Stomach (tissue), 9 donors: ENCODE results near the gene CLEC2L. TPM values are rescaled to one million over a fixed set of nuclear protein-coding genes. Genes with fewer than 3 reads are reported as not detected.

Experiments
- DNase-seq, 2 donors: peaks; one replicate each; pipeline versions ENCODE4 v3.0.0 to v3.0.0-alpha.2; 2013 to 2019
- H3K27ac ChIP-seq, 5 donors: fragments of 200-600 bp in 4 of 5; sonication (generic) in 4 of 5; one replicate each; pipeline ENCODE4 v1.5.1; 2013 to 2019; ENCODE audit warnings: mild to moderate bottlenecking in 1 of 5, moderate library complexity in 1 of 5
- H3K27me3 ChIP-seq, 3 donors: fragments of 200-600 bp; sonication (generic); one replicate each; pipeline ENCODE4 v1.5.1; 2017 to 2019; ENCODE audit warnings: mixed run types in 1 of 3
- H3K36me3 ChIP-seq, 4 donors: fragments of 200-600 bp; sonication (generic); 1 replicate in 3 of 4; 2 replicates in 1 of 4; pipeline ENCODE4 v1.5.1; 2016 to 2019
- H3K4me1 ChIP-seq, 4 donors: fragments of 200-600 bp; sonication (generic); one replicate each; pipeline ENCODE4 v1.5.1; 2016 to 2019
- H3K4me3 ChIP-seq, 4 donors: fragments of 200-600 bp; sonication (generic) in 3 of 4; one replicate each; pipeline ENCODE4 v1.5.1; 2016 to 2019; ENCODE audit warnings: mild to moderate bottlenecking in 1 of 4
- H3K9me3 ChIP-seq, 4 donors: fragments of 200-600 bp; sonication (generic); one replicate each; pipeline ENCODE4 v1.5.1; 2016 to 2019
- EP300 ChIP-seq: sonication (generic); formaldehyde crosslinking; IDR thresholded peaks from one replicate; pipeline ENCODE4 v1.6.1; 2017; ENCODE audit warnings: antibody characterized with exemption
- POLR2A ChIP-seq, 4 donors: fragments of 450-650 bp; IDR thresholded peaks; one replicate each; pipeline ENCODE4 v1.6.1; 2016; ENCODE audit warnings: antibody characterized with exemption in 4 of 4, control low read depth in 2 of 4, mild to moderate bottlenecking in 1 of 4, moderate library complexity in 1 of 4
- POLR2AphosphoS5 ChIP-seq, 3 donors: sonication (generic); formaldehyde crosslinking; IDR thresholded peaks; one replicate each; pipeline ENCODE4 v1.6.1; 2016; ENCODE audit warnings: antibody characterized with exemption in 3 of 3
- WGBS, 5 donors: extraction: QIAGEN DNeasy Blood & Tissue Kit in 3 of 5; methylation state at CpG; one replicate each; pipeline versions ENCODE4 v1.1.5 to v1.1.7; 2013 to 2018; 5-methylcytosine and 5-hydroxymethylcytosine counted together
- intact Hi-C: fragments of 100-400 bp; cut with DNase I; formaldehyde crosslinking; loops from one replicate; pipeline ENCODE4 v1.15.1; 2023; ENCODE audit warnings: low total_unique reads
- polyA plus RNA-seq, 3 donors: library from polyadenylated mRNA; stranded (reverse); fragments of 200-250 nt; gene quantifications; one replicate each; pipeline ENCODE4 v1.2.3, GENCODE V29; 2013
- total RNA-seq, 5 donors: library from RNA; depleted of rRNA; stranded (reverse); fragments of >200 nt; gene quantifications; one replicate each; pipeline versions ENCODE4 v1.1.0 to v1.2.3, GENCODE V29; 2014 to 2016
- TF ChIP-seq, protein P1 (sequence below), 7 experiments: fragments of 450-650 bp in 4 of 7; fragments of 200-600 bp in 3 of 7; sonication (generic) in 3 of 7; IDR thresholded peaks; one replicate each; pipeline ENCODE4 v1.5.1; 2016 to 2019; ENCODE audit warnings: antibody characterized with exemption in 7 of 7, control low read depth in 2 of 7, mild to moderate bottlenecking in 1 of 7
- donor health status: healthy with polysubstance abuse.
- donor health status: Bipolar disorder and iron deficiency.
- donor health status: healthy.

Gene CLEC2L
- total and polyA plus RNA-seq, 8 donors = 0.61 TPM; not detected in 7

DNA sequence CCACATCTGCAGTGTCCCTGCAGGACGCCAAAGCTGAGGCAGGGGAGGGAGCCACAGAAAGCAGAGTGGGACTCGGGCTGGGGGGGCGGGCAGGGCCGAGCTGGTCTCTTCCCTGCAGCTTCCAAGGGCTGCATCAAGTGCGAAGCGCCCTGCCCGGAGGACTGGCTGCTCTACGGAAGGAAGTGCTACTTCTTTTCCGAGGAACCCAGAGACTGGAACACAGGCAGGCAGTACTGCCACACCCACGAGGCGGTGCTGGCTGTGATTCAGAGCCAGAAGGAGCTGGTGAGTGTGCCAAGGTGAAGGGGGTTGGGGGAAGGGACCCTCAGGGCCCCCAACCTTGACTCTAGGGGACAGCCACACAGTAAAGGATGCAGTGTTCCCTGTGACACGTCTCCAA lies 16.7 kb downstream of the CLEC2L start:
- H3K4me3 ChIP-seq = no peak overlapping the region
- H3K27me3 ChIP-seq = no peaks in the 10 kb centered on the region
- intact Hi-C loops = no loop called here
- DNase-seq = no peak
- H3K4me1 ChIP-seq = peaks cover 0 to 17% (median 2%) of the 10 kb centered on the region in 4 donors
- no peaks in the 10 kb centered on the region for H3K9me3 ChIP-seq
- WGBS, 5 donors = 35 to 63% (median 42%) methylated on average over 1 to 12 of the region's 12 CpGs
- H3K27ac ChIP-seq = no peak overlapping the region
- no peaks in the 10 kb centered on the region for H3K36me3 ChIP-seq
- no peak for TF ChIP-seq POLR2AphosphoS5 (IDR thresholded peaks at IDR 0.05)
- TF ChIP-seq, protein P1, sequence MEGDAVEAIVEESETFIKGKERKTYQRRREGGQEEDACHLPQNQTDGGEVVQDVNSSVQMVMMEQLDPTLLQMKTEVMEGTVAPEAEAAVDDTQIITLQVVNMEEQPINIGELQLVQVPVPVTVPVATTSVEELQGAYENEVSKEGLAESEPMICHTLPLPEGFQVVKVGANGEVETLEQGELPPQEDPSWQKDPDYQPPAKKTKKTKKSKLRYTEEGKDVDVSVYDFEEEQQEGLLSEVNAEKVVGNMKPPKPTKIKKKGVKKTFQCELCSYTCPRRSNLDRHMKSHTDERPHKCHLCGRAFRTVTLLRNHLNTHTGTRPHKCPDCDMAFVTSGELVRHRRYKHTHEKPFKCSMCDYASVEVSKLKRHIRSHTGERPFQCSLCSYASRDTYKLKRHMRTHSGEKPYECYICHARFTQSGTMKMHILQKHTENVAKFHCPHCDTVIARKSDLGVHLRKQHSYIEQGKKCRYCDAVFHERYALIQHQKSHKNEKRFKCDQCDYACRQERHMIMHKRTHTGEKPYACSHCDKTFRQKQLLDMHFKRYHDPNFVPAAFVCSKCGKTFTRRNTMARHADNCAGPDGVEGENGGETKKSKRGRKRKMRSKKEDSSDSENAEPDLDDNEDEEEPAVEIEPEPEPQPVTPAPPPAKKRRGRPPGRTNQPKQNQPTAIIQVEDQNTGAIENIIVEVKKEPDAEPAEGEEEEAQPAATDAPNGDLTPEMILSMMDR (IDR thresholded peaks at IDR 0.05) = no peak
- TF ChIP-seq POLR2A (IDR thresholded peaks at IDR 0.05) = no peak
- no peak for TF ChIP-seq EP300

DNA sequence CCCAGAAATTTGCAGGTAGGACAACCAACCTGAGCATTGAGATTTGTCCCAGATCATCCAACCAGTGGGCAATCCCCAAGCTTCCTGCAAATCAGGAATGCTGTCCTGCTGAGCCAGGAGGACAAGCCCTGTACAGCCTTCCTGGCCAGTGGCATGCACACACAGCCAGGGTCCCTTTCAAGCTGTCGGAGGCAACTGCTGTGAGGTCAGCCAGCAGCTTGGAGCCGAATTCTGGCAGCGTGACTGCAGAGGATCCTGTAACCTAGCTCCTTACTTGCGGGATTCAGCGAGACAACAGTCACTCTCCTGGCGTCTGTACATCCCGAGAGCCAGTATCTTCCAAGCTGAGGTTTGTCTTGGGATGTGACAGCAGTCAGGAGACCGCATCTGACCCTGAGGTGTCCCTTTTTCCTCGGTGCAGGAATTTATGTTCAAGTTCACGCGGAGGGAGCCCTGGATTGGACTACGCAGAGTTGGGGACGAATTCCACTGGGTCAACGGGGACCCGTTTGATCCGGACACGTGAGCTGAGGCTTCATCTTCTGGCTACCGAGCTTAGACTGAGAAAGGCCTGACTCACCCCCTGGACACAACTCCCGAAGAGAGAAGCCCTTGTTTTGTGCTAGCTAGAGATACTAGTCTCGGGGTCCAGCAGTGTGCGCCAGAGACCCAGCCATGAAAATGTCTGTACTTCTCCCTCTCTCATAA lies 18.3 kb downstream of the CLEC2L start:
- intact Hi-C loops = no loop called here
- Histone ChIP-seq H3K4me3 (no peak overlapping the region), H3K4me1 (peaks cover 0 to 17% (median 2%) of the 10 kb centered on the region in 4 donors), H3K9me3 (no peaks in the 10 kb centered on the region), H3K27ac (no peak overlapping the region), H3K36me3 (no peaks in the 10 kb centered on the region), H3K27me3 (no peaks in the 10 kb centered on the region)
- 72 to 80% (median 75%) methylated on average over 17 to 21 of the region's 21 CpGs for WGBS, 5 donors
- TF ChIP-seq POLR2AphosphoS5 (IDR thresholded peaks at IDR 0.05) (no peak), EP300 (no peak), POLR2A (IDR thresholded peaks at IDR 0.05) (no peak)
- TF ChIP-seq, protein P1 (IDR thresholded peaks at IDR 0.05) = no peak
- DNase-seq = no peak

DNA sequence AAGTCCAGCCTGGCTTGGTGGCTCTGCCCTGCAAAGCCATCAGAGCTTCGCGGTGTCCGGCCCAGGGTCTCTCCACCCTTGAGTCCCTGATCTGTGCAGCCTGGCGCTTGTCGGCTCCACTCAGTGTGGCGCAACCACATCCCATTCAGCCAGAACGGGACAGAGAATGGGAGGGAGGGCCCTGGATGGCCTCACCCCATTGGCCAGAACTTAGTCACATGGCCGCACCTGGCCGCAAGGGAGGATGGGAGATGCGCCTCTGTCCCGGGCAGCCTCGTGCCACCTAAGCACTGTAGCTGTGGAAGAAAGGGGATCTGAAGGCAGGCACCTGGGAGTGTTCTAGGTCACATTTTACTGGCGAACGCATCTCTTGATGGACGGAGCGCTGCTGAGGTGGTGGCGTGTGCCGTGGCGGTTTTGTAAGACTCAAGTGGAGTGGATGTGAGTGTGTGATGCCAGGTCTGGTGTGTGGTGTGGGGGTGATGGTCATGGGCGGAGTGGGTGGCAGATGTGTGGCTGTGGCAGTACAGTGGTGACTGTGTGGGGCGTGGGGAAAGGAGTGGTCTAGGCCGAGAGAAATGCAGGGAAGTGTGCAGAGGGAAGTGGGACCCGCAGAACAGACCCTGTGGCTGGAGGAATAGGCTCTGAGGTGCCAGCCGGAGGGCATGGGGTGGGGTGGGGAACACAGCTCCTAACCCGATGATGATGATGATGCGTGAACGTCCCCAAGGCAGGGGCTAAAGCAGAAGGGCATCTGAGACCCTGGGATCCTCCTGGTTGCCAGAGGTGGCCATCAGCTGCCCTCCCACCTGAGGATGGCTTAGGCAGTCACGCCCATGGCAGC lies 19.0 kb downstream of the CLEC2L start:
- no peaks in the 10 kb centered on the region for H3K27me3 ChIP-seq
- TF ChIP-seq, protein P1 (IDR thresholded peaks at IDR 0.05) = no peak
- TF ChIP-seq POLR2AphosphoS5 (IDR thresholded peaks at IDR 0.05) = no peak
- TF ChIP-seq EP300 = no peak
- no peak for TF ChIP-seq POLR2A (IDR thresholded peaks at IDR 0.05)
- no peaks in the 10 kb centered on the region for H3K9me3 ChIP-seq
- 91 to 93% (median 92%) methylated on average over 28 of the region's 28 CpGs for WGBS, 5 donors
- no peak overlapping the region for H3K4me3 ChIP-seq
- no peak overlapping the region for H3K27ac ChIP-seq
- no peak for DNase-seq
- H3K4me1 ChIP-seq = peaks cover 0 to 17% (median 2%) of the 10 kb centered on the region in 4 donors
- H3K36me3 ChIP-seq = no peaks in the 10 kb centered on the region
- intact Hi-C loops = no loop called here

DNA sequence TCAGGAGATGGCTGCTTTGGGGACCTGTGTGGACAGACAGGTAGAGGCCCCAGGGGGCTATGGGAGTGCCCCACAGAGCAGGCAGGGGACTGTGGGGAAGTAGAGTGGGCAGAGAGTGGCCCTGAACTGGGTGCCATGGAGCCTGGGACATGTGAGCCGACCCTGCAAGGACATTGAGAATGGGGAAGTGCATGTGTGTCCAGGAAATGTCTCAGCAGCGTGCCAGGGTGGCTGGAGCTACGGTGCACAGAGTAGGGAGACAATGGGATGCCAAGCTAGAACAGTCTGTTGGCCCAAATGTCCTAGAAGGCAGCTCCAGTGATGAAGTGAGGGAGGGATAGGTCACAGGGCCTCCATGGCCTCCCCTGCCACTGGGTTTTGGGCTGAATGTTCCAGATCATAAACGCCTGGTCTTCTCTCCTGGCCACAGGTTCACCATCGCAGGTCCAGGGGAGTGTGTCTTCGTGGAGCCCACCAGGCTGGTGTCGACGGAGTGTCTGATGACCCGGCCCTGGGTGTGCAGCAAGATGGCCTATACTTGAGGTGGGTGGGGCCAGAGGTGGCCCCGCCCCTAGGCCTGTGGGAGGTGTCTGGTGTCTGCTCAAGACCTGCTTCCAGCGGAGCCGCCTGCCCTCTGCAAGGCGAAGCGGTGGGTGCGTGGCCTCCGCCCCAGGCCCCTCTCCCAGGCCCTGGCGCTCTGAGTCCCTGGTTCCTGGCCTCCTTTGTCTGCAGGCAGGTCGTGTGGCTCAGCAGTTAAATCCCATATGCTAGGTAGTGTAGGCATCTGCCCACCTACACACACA lies 20.5 kb downstream of the CLEC2L start:
- Histone ChIP-seq H3K9me3 (no peaks in the 10 kb centered on the region), H3K4me3 (no peak overlapping the region), H3K4me1 (peaks cover 0 to 14% (median 2%) of the 10 kb centered on the region in 4 donors), H3K36me3 (no peaks in the 10 kb centered on the region), H3K27me3 (no peaks in the 10 kb centered on the region), H3K27ac (no peak overlapping the region)
- TF ChIP-seq POLR2A (IDR thresholded peaks at IDR 0.05) (no peak), EP300 (no peak), POLR2AphosphoS5 (IDR thresholded peaks at IDR 0.05) (no peak)
- TF ChIP-seq, protein P1 (IDR thresholded peaks at IDR 0.05) = no peak
- intact Hi-C loops = no loop called here
- 85 to 91% (median 86%) methylated on average over 17 to 18 of the region's 18 CpGs for WGBS, 5 donors
- no peak for DNase-seq
